ENCODE data around the gene RNASEH2B. TPM values are rescaled to one million over a fixed set of nuclear protein-coding genes. Genes with fewer than 3 reads are reported as not detected.
A peak's percentile ranks its signal among the peaks of the same experiment; 100 is the strongest.

The RNASEH2B gene
- total and polyA plus RNA-seq, 2 donors (not counting 1 experiment from before 2014, with no cell fraction given), result 64.0 to 151 TPM

DNA sequence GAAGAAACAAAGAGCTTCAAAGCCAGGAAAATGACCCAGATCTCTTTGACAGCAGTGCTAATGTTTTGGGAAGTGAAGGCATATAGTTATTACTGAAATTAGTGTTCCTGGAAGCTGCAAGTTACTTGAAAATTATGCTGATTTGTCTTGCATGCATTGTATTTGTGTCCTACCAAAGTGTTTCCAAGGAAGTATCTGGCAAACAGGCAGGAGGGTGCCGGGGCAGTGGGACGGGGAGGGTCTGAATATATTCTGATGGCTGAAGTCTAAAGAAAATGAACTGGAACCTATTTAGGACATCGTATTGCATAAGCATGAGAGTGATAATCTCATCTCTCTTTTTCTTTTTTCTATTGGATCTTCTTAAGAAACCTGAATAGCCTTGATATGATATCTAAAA, 9.0 kb downstream of the RNASEH2B start:
- Histone ChIP-seq H3K36me3 (replicated peaks in 1 of 2; ENCODE audit: control extremely low read depth in 1 of 2, control insufficient read depth in 1 of 2, extremely low read depth in 1 of 2, insufficient read depth in 2 of 2, low read length in 1 of 2) (peaks cover 4 to 17% of the 10 kb centered on the region in 2 experiments), H3K79me2 (ENCODE audit: control insufficient read depth, insufficient read depth, low read length) (peaks cover 97% of the 10 kb centered on the region)
- CTCF ChIA-PET, result interaction anchor here (1.4 to 1.5 kb wide), 3 partner anchors 26 to 942 kb away, joined by 3 to 4 read pairs (median 3); no protein-coding TSS in a partner anchor

DNA sequence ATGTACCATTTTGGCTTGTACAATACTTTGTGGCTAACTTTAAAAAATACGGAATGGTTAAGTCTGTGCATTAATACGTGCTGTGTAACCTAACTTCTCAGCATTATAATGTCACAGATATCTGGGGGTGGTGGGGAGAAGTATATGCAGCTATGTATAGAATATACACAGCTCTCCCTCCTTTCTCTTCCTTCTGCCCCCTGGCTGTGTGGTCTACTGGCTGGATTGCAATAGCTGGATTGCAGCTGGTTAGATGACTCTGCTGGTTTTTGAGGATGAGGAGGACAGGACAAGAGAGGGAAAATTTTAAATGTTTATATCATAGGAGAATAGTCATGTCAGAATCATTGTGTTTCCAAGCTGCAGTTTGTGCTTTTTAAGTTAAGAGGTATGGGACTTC, 9.7 kb downstream of the RNASEH2B start:
- no peak for DNase-seq
- Histone ChIP-seq H3K27me3 (replicated peaks in 1 of 4; ENCODE audit: control extremely low read depth in 1 of 4, control insufficient read depth in 3 of 4, insufficient read depth in 4 of 4, low read length in 3 of 4) (no peaks in the 10 kb centered on the region), H4K20me1 (ENCODE audit: control insufficient read depth, insufficient read depth, low read length, poor library complexity, severe bottlenecking) (peaks cover 12% of the 10 kb centered on the region), H3K9me3 (ENCODE audit: control extremely low read depth in 1 of 3, control insufficient read depth in 2 of 3, insufficient read depth in 1 of 3, low read length in 2 of 3) (peaks cover 0 to 30% (median 14%) of the 10 kb centered on the region in 3 donors), H3K4me1 (ENCODE audit: control insufficient read depth in 2 of 2, insufficient read depth in 2 of 2, low read length in 2 of 2) (peaks cover 40 to 44% of the 10 kb centered on the region in 2 donors), H3K4me2 (replicated peaks; ENCODE audit: low read depth, low read length, poor library complexity, severe bottlenecking) (no peak overlapping the region), H3K79me2 (ENCODE audit: control insufficient read depth, insufficient read depth, low read length) (peaks cover 97% of the 10 kb centered on the region), H3K36me3 (replicated peaks in 1 of 2; ENCODE audit: control extremely low read depth in 1 of 2, control insufficient read depth in 1 of 2, extremely low read depth in 1 of 2, insufficient read depth in 2 of 2, low read length in 1 of 2) (peaks cover 7 to 17% of the 10 kb centered on the region in 2 experiments), H3K4me3 (ENCODE audit: control extremely low read depth in 1 of 5, extremely low read depth in 1 of 5, insufficient read depth in 1 of 5, low read depth in 2 of 5, low read length in 4 of 5) (no peak overlapping the region), H2AFZ (ENCODE audit: insufficient read depth, low read depth, low read length, poor library complexity, severe bottlenecking) (no peak overlapping the region), H3K27ac (ENCODE audit: low read length in 2 of 2) (peak overlapping the region in 1 of 2 donors; percentile 16), H3K9ac (ENCODE audit: low read length) (no peak overlapping the region)
- ChIA-PET CTCF (interaction anchor here (1.4 to 1.5 kb wide), 3 partner anchors 27 to 943 kb away, joined by 3 to 4 read pairs (median 3); no protein-coding TSS in a partner anchor), POLR2A (no interaction called here)
- H3K4me3 Mint-ChIP-seq, result no peak overlapping the region
- TF ChIP-seq, protein P1, sequence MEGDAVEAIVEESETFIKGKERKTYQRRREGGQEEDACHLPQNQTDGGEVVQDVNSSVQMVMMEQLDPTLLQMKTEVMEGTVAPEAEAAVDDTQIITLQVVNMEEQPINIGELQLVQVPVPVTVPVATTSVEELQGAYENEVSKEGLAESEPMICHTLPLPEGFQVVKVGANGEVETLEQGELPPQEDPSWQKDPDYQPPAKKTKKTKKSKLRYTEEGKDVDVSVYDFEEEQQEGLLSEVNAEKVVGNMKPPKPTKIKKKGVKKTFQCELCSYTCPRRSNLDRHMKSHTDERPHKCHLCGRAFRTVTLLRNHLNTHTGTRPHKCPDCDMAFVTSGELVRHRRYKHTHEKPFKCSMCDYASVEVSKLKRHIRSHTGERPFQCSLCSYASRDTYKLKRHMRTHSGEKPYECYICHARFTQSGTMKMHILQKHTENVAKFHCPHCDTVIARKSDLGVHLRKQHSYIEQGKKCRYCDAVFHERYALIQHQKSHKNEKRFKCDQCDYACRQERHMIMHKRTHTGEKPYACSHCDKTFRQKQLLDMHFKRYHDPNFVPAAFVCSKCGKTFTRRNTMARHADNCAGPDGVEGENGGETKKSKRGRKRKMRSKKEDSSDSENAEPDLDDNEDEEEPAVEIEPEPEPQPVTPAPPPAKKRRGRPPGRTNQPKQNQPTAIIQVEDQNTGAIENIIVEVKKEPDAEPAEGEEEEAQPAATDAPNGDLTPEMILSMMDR (IDR thresholded peaks at IDR 0.05), result no peak
- TF ChIP-seq EZH2 (IDR thresholded peaks at IDR 0.05; ENCODE audit: borderline replicate concordance, insufficient read depth, low read depth, low read length, poor library complexity, severe bottlenecking), result no peak
- no peak overlapping the region for H3K27ac Mint-ChIP-seq
- no peak for ATAC-seq (ENCODE audit: low read depth)
- peaks cover 57% of the 10 kb centered on the region for H3K4me1 Mint-ChIP-seq
- intact Hi-C loops (cut with micrococcal nuclease), result loop anchor here (10.0 kb wide), 1 partner anchor 1424 kb away; the partner anchor contains the start of gene PHF11
- H3K27me3 Mint-ChIP-seq, result no peaks in the 10 kb centered on the region
- peaks cover 3% of the 10 kb centered on the region for H3K9me3 Mint-ChIP-seq (ENCODE audit: insufficient read depth)
- no CpG with 5 or more reads among the region's 2 CpGs for WGBS (ENCODE audit: insufficient coverage)

More for the DNA sequence above, 9.0 kb downstream of the RNASEH2B start:
- Histone ChIP-seq H3K9ac (ENCODE audit: low read length) (no peak overlapping the region), H3K9me3 (ENCODE audit: control extremely low read depth in 1 of 3, control insufficient read depth in 2 of 3, insufficient read depth in 1 of 3, low read length in 2 of 3) (peaks cover 0 to 23% (median 12%) of the 10 kb centered on the region in 3 donors), H3K4me3 (ENCODE audit: control extremely low read depth in 1 of 5, extremely low read depth in 1 of 5, insufficient read depth in 1 of 5, low read depth in 2 of 5, low read length in 4 of 5) (no peak overlapping the region), H3K27me3 (replicated peaks in 1 of 4; ENCODE audit: control extremely low read depth in 1 of 4, control insufficient read depth in 3 of 4, insufficient read depth in 4 of 4, low read length in 3 of 4) (no peaks in the 10 kb centered on the region), H4K20me1 (ENCODE audit: control insufficient read depth, insufficient read depth, low read length, poor library complexity, severe bottlenecking) (peaks cover 12% of the 10 kb centered on the region), H3K4me2 (replicated peaks; ENCODE audit: low read depth, low read length, poor library complexity, severe bottlenecking) (no peak overlapping the region), H3K4me1 (ENCODE audit: control insufficient read depth in 2 of 2, insufficient read depth in 2 of 2, low read length in 2 of 2) (peaks cover 40 to 45% of the 10 kb centered on the region in 2 donors), H3K27ac (ENCODE audit: low read length in 2 of 2) (no peak overlapping the region), H2AFZ (ENCODE audit: insufficient read depth, low read depth, low read length, poor library complexity, severe bottlenecking) (no peak overlapping the region)
- POLR2A ChIA-PET, result no interaction called here
- no peak for DNase-seq
- WGBS (ENCODE audit: insufficient coverage), result no CpG with 5 or more reads among the region's 3 CpGs
- H3K27ac Mint-ChIP-seq, result peak overlapping the region; percentile 29
- H3K4me3 Mint-ChIP-seq, result no peak overlapping the region
- peaks cover 3% of the 10 kb centered on the region for H3K9me3 Mint-ChIP-seq (ENCODE audit: insufficient read depth)
- peaks cover 62% of the 10 kb centered on the region for H3K4me1 Mint-ChIP-seq
- ATAC-seq (ENCODE audit: low read depth), result no peak
- TF ChIP-seq, protein P1 (IDR thresholded peaks at IDR 0.05), result no peak
- no peak for TF ChIP-seq EZH2 (IDR thresholded peaks at IDR 0.05; ENCODE audit: borderline replicate concordance, insufficient read depth, low read depth, low read length, poor library complexity, severe bottlenecking)
- intact Hi-C loops (cut with micrococcal nuclease), result loop anchor here (10.0 kb wide), 1 partner anchor 1424 kb away; the partner anchor contains the start of gene PHF11
- no peaks in the 10 kb centered on the region for H3K27me3 Mint-ChIP-seq
